NCI-H446 (cell line): ENCODE results near the gene SNX21.

Source experiments
- DNase-seq, 2 experiments: peaks; one replicate each; lab custom pipeline; 2025; lab: John Stamatoyannopoulos, UW

Gene SNX21

DNA sequence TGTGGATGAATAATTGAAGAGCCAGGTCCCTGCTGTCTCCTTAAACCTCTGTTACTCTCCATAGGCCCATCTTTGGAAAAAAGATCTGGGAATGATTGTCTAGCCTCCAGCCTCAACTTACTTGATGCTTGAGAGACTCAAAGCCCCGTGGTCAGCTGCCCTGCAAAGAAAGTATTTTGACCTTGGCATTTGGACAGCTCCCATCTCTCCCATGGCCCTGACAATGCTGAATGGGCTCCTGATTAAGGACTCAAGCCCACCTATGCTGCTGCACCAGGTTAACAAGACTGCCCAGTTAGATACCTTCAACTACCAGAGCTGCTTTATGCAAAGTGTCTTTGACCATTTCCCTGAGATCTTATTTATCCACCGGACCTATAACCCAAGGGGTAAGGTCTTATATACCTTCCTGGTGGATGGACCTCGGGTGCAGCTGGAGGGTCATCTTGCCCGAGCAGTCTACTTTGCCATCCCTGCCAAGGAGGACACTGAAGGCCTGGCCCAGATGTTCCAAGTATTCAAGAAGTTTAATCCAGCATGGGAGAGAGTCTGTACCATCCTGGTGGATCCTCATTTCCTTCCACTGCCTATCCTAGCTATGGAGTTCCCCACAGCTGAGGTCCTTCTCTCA lies 49.0 kb downstream of the SNX21 start:
- DNase-seq: no peak

DNA sequence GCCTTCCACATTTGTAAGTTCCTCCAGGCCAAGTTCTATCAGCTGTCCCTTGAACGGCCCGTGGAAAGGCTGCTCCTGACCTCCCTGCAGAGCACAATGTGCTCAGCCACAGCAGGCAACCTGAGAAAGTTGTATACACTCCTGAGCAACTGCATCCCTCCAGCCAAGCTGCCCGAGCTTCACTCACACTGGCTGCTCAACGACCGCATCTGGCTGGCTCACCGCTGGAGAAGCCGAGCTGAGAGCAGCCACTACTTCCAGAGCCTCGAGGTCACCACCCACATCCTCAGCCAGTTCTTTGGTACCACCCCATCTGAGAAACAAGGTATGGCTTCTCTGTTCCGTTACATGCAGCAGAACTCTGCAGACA lies 49.5 kb downstream of the SNX21 start:
- no peak for DNase-seq

DNA sequence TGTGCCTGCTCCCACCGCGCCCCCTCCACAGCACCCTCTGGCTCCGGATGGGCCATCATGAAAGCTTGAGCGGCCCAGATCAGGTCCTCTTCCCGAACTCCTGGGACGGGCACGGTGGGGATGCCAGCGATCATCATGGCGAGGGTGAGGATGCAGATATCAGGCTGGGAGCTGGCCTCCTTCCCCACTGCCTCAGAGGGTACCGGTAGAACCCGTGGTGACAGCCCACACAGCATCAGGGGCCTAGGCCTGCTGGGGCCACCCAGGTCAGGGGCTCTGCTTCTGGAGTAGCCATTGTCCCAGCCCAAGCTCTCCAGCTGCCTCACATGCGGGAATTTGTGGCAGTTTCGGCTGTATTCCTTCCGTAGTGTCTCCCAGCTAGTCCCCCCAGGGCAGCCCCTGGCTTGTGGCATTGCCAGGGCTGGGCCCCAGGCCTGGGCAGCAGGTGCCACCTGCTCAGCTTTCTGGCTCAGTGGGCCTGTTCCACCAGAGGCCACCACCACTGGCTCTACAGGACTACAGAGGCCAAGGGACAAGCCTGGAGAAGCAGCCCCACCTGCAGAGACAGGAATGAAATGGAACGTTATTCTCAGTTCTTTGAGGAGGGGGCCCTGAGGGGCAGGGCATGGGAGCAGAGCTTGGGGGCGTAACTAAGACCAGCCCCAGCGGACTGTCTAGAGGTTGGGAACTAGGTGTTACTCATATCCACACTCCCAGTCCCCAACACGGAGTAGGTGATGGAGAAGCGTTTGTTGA lies 53.2 kb downstream of the SNX21 start:
- no peak for DNase-seq

DNA sequence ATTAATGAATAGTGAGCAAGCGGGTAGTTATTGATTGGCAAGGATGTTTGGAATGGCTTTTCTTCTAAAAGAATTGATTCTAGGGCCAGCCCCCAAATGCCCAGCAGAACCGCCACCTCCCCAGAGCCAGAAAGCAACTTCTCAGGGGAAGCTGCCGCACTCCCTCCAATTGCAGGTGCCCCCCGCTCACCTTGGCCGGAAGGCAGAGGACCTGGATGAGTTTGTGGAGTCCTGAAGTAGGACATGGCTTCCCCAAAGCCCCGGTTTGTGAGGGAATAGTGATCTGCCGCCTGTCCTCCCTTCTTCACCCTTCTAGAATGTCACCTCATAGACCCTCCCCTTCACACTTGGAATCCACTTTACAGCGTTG lies 53.7 kb downstream of the SNX21 start, which contains the start of gene SPATA25:
Gene SPATA25 (minus strand): TSS at position 277 of the 370 bp plus-strand sequence. CDS start 32 bp downstream, at position 245.
- DNase-seq: no peak

DNA sequence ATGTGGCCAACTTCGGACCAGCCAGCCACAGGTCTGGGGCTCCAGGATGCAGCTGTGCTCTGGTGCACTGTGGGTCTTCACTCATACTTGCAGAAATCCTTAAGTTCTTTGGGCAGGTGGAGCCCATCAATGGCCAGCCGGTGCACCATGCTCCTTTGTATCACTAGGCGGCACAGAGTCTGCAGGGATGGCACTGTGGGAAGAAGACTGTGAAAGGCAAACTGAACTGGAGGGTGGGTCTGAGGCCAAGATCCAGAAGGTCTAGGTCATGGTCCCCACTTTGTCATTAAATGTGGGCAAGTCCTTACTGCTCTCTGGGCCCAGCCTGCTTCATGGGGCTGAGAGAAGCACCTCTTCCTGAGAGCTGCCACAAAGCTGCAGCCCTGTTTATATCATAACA lies 55.1 kb downstream of the SNX21 start:
- DNase-seq: no peak

DNA sequence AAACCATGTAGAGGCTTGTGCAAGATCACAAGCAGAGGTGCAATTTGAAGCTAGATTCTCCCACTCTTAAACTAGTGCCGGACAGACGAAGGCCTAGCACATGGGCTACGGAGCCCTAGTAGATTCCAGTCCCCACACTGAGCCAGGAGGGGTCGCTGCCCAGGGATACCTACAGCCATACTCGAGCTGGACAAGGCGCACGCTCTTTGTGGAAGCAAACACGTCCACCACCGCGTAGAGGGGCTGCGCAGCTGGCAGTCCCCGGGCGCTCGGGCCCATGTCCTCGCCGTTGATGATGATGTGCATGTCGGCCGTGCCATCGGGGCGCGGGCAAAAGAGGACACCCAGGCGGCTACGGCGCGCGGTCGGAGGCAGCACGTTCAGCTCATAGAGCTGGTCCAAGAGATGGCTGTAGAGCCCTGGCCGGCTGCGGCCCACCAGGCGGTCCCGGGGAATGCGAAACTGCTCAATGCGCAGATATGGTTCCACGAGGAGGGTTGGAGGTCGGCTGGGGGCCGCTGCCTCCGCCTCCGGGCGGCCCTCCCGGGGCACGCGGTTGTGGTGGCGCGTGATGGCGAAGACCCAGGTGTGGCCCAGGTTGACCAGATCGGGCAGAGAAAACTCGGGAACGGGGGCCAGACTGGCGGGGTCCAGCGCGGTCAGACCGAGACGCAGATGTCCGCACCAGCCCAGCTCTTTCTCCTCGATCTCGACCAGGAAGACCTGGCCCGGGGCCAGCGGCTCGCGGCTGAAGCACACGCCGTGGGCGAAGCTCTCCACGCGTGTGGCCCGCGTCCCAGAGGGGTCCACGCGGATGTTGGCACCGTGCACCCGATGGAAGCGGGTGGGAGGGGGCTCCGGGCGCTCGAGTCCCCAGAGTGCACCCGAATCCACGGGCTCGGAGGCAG lies 56.7 kb downstream of the SNX21 start:
- peak in 1 of 2 experiments; percentile 35 for DNase-seq

DNA sequence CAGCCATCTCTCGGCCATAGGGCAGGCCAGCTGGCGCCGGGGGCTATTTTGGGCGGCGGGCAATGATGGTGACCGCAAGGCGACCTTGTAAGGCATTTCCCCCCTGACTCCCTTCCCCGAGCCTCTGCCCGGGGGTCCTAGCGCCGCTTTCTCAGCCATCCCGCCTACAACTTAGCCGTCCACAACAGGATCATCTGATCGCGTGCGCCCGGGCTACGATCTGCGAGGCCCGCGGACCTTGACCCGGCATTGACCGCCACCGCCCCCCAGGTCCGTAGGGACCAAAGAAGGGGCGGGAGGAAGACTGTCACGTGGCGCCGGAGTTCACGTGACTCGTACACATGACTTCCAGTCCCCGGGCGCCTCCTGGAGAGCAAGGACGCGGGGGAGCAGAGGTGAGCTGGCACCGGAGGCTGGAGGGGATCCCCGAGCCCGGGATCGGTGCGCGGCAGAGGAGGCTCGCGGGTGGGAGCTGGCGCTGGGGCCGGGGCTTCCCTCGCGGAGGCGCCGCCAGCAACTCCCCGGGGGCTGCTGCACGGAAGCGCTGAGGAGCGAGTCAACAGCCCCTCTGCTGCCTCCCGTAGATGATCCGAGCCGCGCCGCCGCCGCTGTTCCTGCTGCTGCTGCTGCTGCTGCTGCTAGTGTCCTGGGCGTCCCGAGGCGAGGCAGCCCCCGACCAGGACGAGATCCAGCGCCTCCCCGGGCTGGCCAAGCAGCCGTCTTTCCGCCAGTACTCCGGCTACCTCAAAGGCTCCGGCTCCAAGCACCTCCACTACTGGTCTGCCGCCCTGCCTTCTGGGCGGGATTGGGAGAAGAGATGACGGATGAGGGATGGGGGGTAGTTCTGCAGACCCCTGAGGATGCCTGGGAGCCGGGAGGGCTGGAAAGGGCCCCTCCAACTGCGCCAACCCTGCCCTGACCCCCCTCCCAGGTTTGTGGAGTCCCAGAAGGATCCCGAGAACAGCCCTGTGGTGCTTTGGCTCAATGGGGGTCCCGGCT lies 57.7 kb downstream of the SNX21 start, which contains the start of the genes CTSA and NEURL2:
Gene CTSA (plus strand): TSS at position 351 of the 999 bp plus-strand sequence. CDS start 234 bp downstream, at position 585.
Gene NEURL2 (minus strand): TSS at position 224 of the 999 bp plus-strand sequence. CDS start 217 bp downstream, at position 7.
- peak; percentile 81 to 87 for DNase-seq

DNA sequence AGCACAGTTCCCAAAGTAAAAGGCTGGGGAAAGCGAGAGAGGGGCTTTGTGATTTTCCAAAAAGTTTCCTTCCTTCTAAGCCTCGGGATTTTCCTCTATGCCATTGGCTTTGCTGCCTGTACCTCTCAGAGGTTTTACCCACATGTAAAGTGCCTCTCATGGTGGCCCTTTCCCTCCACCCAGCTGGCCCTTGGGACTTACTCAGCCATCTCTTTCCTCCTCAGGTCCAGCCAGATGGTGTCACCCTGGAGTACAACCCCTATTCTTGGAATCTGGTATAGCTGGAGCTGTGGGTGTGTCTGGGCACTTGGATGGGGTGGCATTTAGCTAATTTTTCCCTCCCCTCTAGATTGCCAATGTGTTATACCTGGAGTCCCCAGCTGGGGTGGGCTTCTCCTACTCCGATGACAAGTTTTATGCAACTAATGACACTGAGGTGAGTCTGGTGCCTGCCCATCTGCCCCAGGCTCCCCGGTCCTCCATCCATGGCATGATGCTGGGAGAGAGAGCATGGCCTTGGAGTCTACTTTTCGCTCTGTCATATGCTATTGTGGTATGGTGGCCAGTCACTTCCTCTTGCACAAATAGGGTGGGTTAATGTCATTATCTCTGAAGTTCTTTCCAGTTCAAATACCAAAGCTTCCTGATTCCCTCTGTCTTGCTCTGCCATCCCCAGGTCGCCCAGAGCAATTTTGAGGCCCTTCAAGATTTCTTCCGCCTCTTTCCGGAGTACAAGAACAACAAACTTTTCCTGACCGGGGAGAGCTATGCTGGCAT lies 58.6 kb downstream of the SNX21 start:
- no peak for DNase-seq
